ENCODE data around the gene LRRC1. TPM values are rescaled to one million over a fixed set of nuclear protein-coding genes. Genes with fewer than 3 reads are reported as not detected.
A peak's percentile ranks its signal among the peaks of the same experiment; 100 is the strongest.

Gene LRRC1
- total RNA-seq, 4 donors from 2014 or later: 10.4 to 13.0 (median 12.6) TPM

- WGBS: 47% methylated on average over 3 of the region's 3 CpGs
- Histone ChIP-seq H3K27ac (replicated peaks in 1 of 4) (no peak overlapping the region), H3K27me3 (no peaks in the 10 kb centered on the region), H3K4me1 (peaks cover 0 to 10% (median 0%) of the 10 kb centered on the region in 4 donors), H3K36me3 (peaks cover 4 to 33% (median 14%) of the 10 kb centered on the region in 4 donors), H3K4me3 (no peak overlapping the region), H3K9me3 (no peaks in the 10 kb centered on the region)
- no peak for DNase-seq (ENCODE audit: extremely low spot score)
- intact Hi-C loops (cut with DNase I): no loop called here
- no peak for TF ChIP-seq POLR2AphosphoS5 (IDR thresholded peaks at IDR 0.05)
- no peak for TF ChIP-seq POLR2A (IDR thresholded peaks at IDR 0.05; ENCODE audit: low read depth)
- no peak for TF ChIP-seq EP300 (IDR thresholded peaks at IDR 0.05)
- TF ChIP-seq CTCF (IDR thresholded peaks at IDR 0.05): no peak
These were observed 112.0 kb downstream of the LRRC1 start for GRCh38 chr6:53906842-53907241.

- Histone ChIP-seq H3K9me3 (no peaks in the 10 kb centered on the region), H3K27me3 (no peaks in the 10 kb centered on the region), H3K36me3 (peaks cover 0 to 22% (median 6%) of the 10 kb centered on the region in 4 donors), H3K27ac (replicated peaks in 1 of 4) (peak overlapping the region in 1 of 4 donors; percentile 4), H3K4me1 (peaks cover 0 to 11% (median 0%) of the 10 kb centered on the region in 4 donors), H3K4me3 (no peak overlapping the region)
- TF ChIP-seq POLR2A (IDR thresholded peaks at IDR 0.05; ENCODE audit: low read depth) (no peak), POLR2AphosphoS5 (IDR thresholded peaks at IDR 0.05) (peak; percentile 54 to 59), EP300 (IDR thresholded peaks at IDR 0.05) (peak; percentile 33)
- intact Hi-C loops (cut with DNase I): no loop called here
- WGBS: 78% methylated on average over 4 of the region's 4 CpGs
- no peak for DNase-seq (ENCODE audit: extremely low spot score)
These were observed 116.0 kb downstream of the LRRC1 start for GRCh38 chr6:53910834-53911233.

GRCh38 chr6:53912661-53913060 is 117.9 kb downstream of the LRRC1 start:
- TF ChIP-seq CTCF (IDR thresholded peaks at IDR 0.05) (no peak), EP300 (IDR thresholded peaks at IDR 0.05) (no peak), POLR2AphosphoS5 (IDR thresholded peaks at IDR 0.05) (no peak), POLR2A (IDR thresholded peaks at IDR 0.05; ENCODE audit: low read depth) (no peak)
- Histone ChIP-seq H3K4me3 (no peak overlapping the region), H3K9me3 (no peaks in the 10 kb centered on the region), H3K36me3 (peaks cover 0 to 18% (median 6%) of the 10 kb centered on the region in 4 donors), H3K27ac (replicated peaks in 1 of 4) (no peak overlapping the region), H3K27me3 (no peaks in the 10 kb centered on the region), H3K4me1 (peaks cover 0 to 11% (median 0%) of the 10 kb centered on the region in 4 donors)
- intact Hi-C loops (cut with DNase I): no loop called here
- WGBS: 97% methylated on average over 1 of the region's 1 CpG
- DNase-seq (ENCODE audit: extremely low spot score): no peak

GRCh38 chr6:53913286-53913685 is 118.5 kb downstream of the LRRC1 start:
- Histone ChIP-seq H3K4me1 (peaks cover 0 to 11% (median 0%) of the 10 kb centered on the region in 4 donors), H3K9me3 (no peaks in the 10 kb centered on the region), H3K27ac (replicated peaks in 1 of 4) (no peak overlapping the region), H3K36me3 (peaks cover 0 to 18% (median 6%) of the 10 kb centered on the region in 4 donors), H3K4me3 (no peak overlapping the region), H3K27me3 (no peaks in the 10 kb centered on the region)
- 98% methylated on average over 1 of the region's 1 CpG for WGBS
- no peak for DNase-seq (ENCODE audit: extremely low spot score)
- intact Hi-C loops (cut with DNase I): no loop called here
- TF ChIP-seq POLR2AphosphoS5 (IDR thresholded peaks at IDR 0.05): no peak
- no peak for TF ChIP-seq CTCF (IDR thresholded peaks at IDR 0.05)
- no peak for TF ChIP-seq EP300 (IDR thresholded peaks at IDR 0.05)
- no peak for TF ChIP-seq POLR2A (IDR thresholded peaks at IDR 0.05; ENCODE audit: low read depth)

GRCh38 chr6:53915026-53915691 is 120.4 kb downstream of the LRRC1 start:
- intact Hi-C loops (cut with DNase I): no loop called here
- no peaks in the 10 kb centered on the region for H3K9me3 ChIP-seq
- H3K36me3 ChIP-seq: peaks cover 0 to 29% (median 10%) of the 10 kb centered on the region in 4 donors
- no peak overlapping the region for H3K4me3 ChIP-seq
- DNase-seq (ENCODE audit: extremely low spot score): no peak
- TF ChIP-seq POLR2A (IDR thresholded peaks at IDR 0.05; ENCODE audit: low read depth): no peak
- no peak for TF ChIP-seq POLR2AphosphoS5 (IDR thresholded peaks at IDR 0.05)
- TF ChIP-seq CTCF (IDR thresholded peaks at IDR 0.05): no peak
- no peak for TF ChIP-seq EP300 (IDR thresholded peaks at IDR 0.05)
- peaks cover 0 to 11% (median 0%) of the 10 kb centered on the region in 4 donors for H3K4me1 ChIP-seq
- WGBS: 91% methylated on average over 5 of the region's 5 CpGs
- H3K27me3 ChIP-seq: no peaks in the 10 kb centered on the region
- no peak overlapping the region for H3K27ac ChIP-seq (replicated peaks in 1 of 4)

Measured in esophagus muscularis mucosa (tissue), 4 donors.